ENCODE data around the gene C12orf57.

- TF ChIP-seq, protein P1, sequence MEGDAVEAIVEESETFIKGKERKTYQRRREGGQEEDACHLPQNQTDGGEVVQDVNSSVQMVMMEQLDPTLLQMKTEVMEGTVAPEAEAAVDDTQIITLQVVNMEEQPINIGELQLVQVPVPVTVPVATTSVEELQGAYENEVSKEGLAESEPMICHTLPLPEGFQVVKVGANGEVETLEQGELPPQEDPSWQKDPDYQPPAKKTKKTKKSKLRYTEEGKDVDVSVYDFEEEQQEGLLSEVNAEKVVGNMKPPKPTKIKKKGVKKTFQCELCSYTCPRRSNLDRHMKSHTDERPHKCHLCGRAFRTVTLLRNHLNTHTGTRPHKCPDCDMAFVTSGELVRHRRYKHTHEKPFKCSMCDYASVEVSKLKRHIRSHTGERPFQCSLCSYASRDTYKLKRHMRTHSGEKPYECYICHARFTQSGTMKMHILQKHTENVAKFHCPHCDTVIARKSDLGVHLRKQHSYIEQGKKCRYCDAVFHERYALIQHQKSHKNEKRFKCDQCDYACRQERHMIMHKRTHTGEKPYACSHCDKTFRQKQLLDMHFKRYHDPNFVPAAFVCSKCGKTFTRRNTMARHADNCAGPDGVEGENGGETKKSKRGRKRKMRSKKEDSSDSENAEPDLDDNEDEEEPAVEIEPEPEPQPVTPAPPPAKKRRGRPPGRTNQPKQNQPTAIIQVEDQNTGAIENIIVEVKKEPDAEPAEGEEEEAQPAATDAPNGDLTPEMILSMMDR (IDR thresholded peaks at IDR 0.05 in 2 of 3, conservative IDR thresholded peaks at IDR 0.05 in 1 of 3; ENCODE audit: control insufficient read depth in 2 of 3, extremely low read depth in 1 of 3, insufficient read depth in 1 of 3, low read depth in 3 of 3, low read length in 3 of 3) = no peak
- TF ChIP-seq SIN3A (IDR thresholded peaks at IDR 0.05; ENCODE audit: low read depth, low read length) (no peak), POLR2AphosphoS5 (IDR thresholded peaks at IDR 0.05; ENCODE audit: low read length) (no peak)
Measured at GRCh38 chr12:6981152-6982052, 37.6 kb downstream of the C12orf57 start.

Data from GM12878 (cell line).